HepG2 (cell line): Measurements from ENCODE around the gene IRX4. TPM values are rescaled to one million over a fixed set of nuclear protein-coding genes. Genes with fewer than 3 reads are reported as not detected.

Experiments used
- ATAC-seq: fragments of 200-7000 bp; cut with Tn5 transposase; 3 replicates; pipeline ENCODE4 v1.9.1; 2020; ENCODE audit warnings: mild to moderate bottlenecking, moderate library complexity
- BruUV-seq: library from RNA; stranded (reverse); fragments of 400-500 nt; replicated peaks from 2 replicates; lab custom pipeline; 2021; lab: Mats Ljungman, UMichigan
- CTCF ChIA-PET: fragments of 300-600 bp; formaldehyde crosslinking; extraction: SDS; loops from one replicate; lab custom pipeline; 2021; ENCODE audit warnings: low total read pairs, inconsistent platforms, low intra/inter-chr PET ratio; lab: Yijun Ruan, JAX
- POLR2A ChIA-PET: fragments of 350-600 bp; sonication (Branson Sonifier 250); formaldehyde crosslinking; loops from one replicate; lab custom pipeline; 2020; ENCODE audit warnings: antibody characterized with exemption, inconsistent platforms; lab: Yijun Ruan, JAX
- DNase-seq: peaks from one replicate; pipeline ENCODE4 v3.0.0-alpha.2; 2015; ENCODE audit warnings: low spot score
- FAIRE-seq: peaks from 3 replicates; lab custom pipeline; 2011; peaks lifted over from hg19 to GRCh38; lab: Jason Lieb, UNC
- H2AFZ ChIP-seq: one replicate; pipeline ENCODE4 v1.6.1; 2011; ENCODE audit warnings: low read length, inconsistent platforms
- H3K27ac ChIP-seq: fragments of 300-600 bp; 3 replicates; pipeline ENCODE4 v1.8.0; 2011; ENCODE audit warnings: mixed run types, mild to moderate bottlenecking, mixed read lengths, low read length, inconsistent platforms; ENCODE audit not compliant: insufficient read depth; ENCODE audit errors: extremely low read length
- H3K27me3 ChIP-seq, 2 experiments: fragments of 200-600 bp in 1 of 2; 2 replicates in 1 of 2; 3 replicates in 1 of 2; pipeline versions ENCODE4 v1.6.0 to v1.8.0; 2011; ENCODE audit warnings: low read length in 2 of 2, mild to moderate bottlenecking in 2 of 2, moderate library complexity in 2 of 2, inconsistent platforms in 1 of 2; ENCODE audit not compliant: insufficient read depth in 2 of 2, control insufficient read depth in 1 of 2
- H3K36me3 ChIP-seq, 2 experiments: fragments of 200-600 bp in 1 of 2; replicated peaks in 1 of 2; 2 replicates in 1 of 2; 3 replicates in 1 of 2; pipeline versions ENCODE4 v1.5.1 to v1.8.0; 2011; ENCODE audit warnings: low read length in 2 of 2, inconsistent platforms in 1 of 2; ENCODE audit not compliant: insufficient read depth in 2 of 2, control insufficient read depth in 1 of 2
- H3K4me1 ChIP-seq: 2 replicates; pipeline ENCODE4 v1.5.1; 2012; ENCODE audit warnings: low read length, inconsistent platforms; ENCODE audit not compliant: insufficient read depth
- H3K4me2 ChIP-seq: 2 replicates; pipeline ENCODE4 v1.6.0; 2011; ENCODE audit warnings: low read depth, low read length, inconsistent platforms
- H3K4me3 ChIP-seq, 3 experiments: fragments of 200-600 bp in 1 of 3; sonication (generic), shearing (Covaris generic) in 1 of 3; replicated peaks in 1 of 3; 2 replicates each; pipeline ENCODE4 v1.5.1; 2011 to 2016; ENCODE audit warnings: low read length in 3 of 3, inconsistent platforms in 2 of 3, low read depth in 2 of 3, mild to moderate bottlenecking in 2 of 3, control low read depth in 1 of 3, mixed read lengths in 1 of 3; ENCODE audit not compliant: insufficient read depth in 1 of 3
- H3K79me2 ChIP-seq: one replicate; pipeline ENCODE4 v1.6.1; 2011; ENCODE audit warnings: low read length, inconsistent platforms; ENCODE audit not compliant: insufficient read depth
- H3K9ac ChIP-seq: 2 replicates; pipeline ENCODE4 v1.6.0; 2011; ENCODE audit warnings: mild to moderate bottlenecking, low read depth, low read length, inconsistent platforms; ENCODE audit not compliant: insufficient read depth
- H3K9me3 ChIP-seq: 2 replicates; pipeline ENCODE4 v1.5.1; 2012; ENCODE audit warnings: mild to moderate bottlenecking, low read length
- H4K20me1 ChIP-seq: 2 replicates; pipeline ENCODE4 v1.6.0; 2011; ENCODE audit warnings: inconsistent platforms, mild to moderate bottlenecking, low read length, moderate library complexity; ENCODE audit not compliant: insufficient read depth
- MXD3 ChIP-seq: IDR thresholded peaks from 2 replicates; pipeline ENCODE4 v1.6.1; 2016; ENCODE audit warnings: mild to moderate bottlenecking, missing biosample characterization, missing genetic modification reagents
- SRSF1 ChIP-seq: fragments of 200-400 bp; formaldehyde crosslinking; optimal IDR thresholded peaks from 2 replicates; pipeline ENCODE3; 2017; ENCODE audit warnings: mild to moderate bottlenecking, low read depth, low read length, moderate library complexity
- ZNF251 ChIP-seq: sonication (generic); formaldehyde crosslinking; IDR thresholded peaks from 2 replicates; pipeline ENCODE4 v1.9.0; 2021; ENCODE audit warnings: mild to moderate bottlenecking, missing genetic modification reagents
- ZNF609 ChIP-seq: sonication (generic); formaldehyde crosslinking; IDR thresholded peaks from 2 replicates; pipeline ENCODE4 v1.4.0; 2020; ENCODE audit warnings: mild to moderate bottlenecking, missing genetic modification reagents, borderline replicate concordance
- ZNF646 ChIP-seq: sonication (generic); formaldehyde crosslinking; IDR thresholded peaks from 2 replicates; pipeline ENCODE4 v1.9.0; 2021; ENCODE audit warnings: mild to moderate bottlenecking, missing genetic modification reagents
- ZNF766 ChIP-seq: sonication (generic); formaldehyde crosslinking; IDR thresholded peaks from 2 replicates; pipeline ENCODE4 v1.5.0; 2020; ENCODE audit warnings: missing genetic modification reagents, borderline replicate concordance
- WGBS: methylation state at CpG from one replicate; pipeline ENCODE4 v1.1.6; 2017; ENCODE audit warnings: low lambda C conversion rate; 5-methylcytosine and 5-hydroxymethylcytosine counted together
- in situ Hi-C: cut with HindIII; loops from 2 replicates; pipeline ENCODE4 v1.10.0; 2017; ENCODE audit warnings: low pct_unique_long_range_greater_than_20kb; ENCODE audit not compliant: extremely low pct_ligation_motif_present
- intact Hi-C: fragments of 100-400 bp; cut with micrococcal nuclease; formaldehyde crosslinking; loops from one replicate; pipeline ENCODE4 v1.10.0; 2022; ENCODE audit not compliant: unreplicated experiment
- polyA plus RNA-seq, 8 experiments: library from polyadenylated mRNA; depleted of rRNA in 3 of 8; stranded (reverse) in 7 of 8; unstranded in 1 of 8; fragments of >200 nt; fragmentation: Illumina TruSeq in 4 of 8; extraction: Trizol in 4 of 8; gene quantifications; 2 replicates each; pipeline versions ENCODE4 v1.2.1 to v1.2.3, GENCODE V29; 2011 to 2016; ENCODE audit warnings: low read depth in 4 of 8, missing spikeins in 1 of 8, mixed read lengths in 1 of 8; ENCODE audit not compliant: insufficient read depth in 1 of 8
- total RNA-seq, 5 experiments: library from RNA; depleted of rRNA; stranded (reverse); fragments of >200 nt; fragmentation: Illumina TruSeq; extraction: Trizol; gene quantifications; 2 replicates each; pipeline ENCODE4 v1.2.3, GENCODE V29; 2016; ENCODE audit warnings: low read depth in 1 of 5
- TF ChIP-seq, protein P1 (sequence below): sonication (generic); formaldehyde crosslinking; IDR thresholded peaks from 2 replicates; pipeline ENCODE4 v1.4.0; 2020; ENCODE audit warnings: missing genetic modification reagents, borderline replicate concordance

The IRX4 gene
- total and polyA plus RNA-seq, 2 of the 13 experiments (the other 11 are each of a cell fraction or from before 2014, with no cell fraction given): not detected

GRCh38 chr5:1834721-1835429, 47.9 kb downstream of the IRX4 start (continued):
- no peak for TF ChIP-seq ZNF609

DNA sequence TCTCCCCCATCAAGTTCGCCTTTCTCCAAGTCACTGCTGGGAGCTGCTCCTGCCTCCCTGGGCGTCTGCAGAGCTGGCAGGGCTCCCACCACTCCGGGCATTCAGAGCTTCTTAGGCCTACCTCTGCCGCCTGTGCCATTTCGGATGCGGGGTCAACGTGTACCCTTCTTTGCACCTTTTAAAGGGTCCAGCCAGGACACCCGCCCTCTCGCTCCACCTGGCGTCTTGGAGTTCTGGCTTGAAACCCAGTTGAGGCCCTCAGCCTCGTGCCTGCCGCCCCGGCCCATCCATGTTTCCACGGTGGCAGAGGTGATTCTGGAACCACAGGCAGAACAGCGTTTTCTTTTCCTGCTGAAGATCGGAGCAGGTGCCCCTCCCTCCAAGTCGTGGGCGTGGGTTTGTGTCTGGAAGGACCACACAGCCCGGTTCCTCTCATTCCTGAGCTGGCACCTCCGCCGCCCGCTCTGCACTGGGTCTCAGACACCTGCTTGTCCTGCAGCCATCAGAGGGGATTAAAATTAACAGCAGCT, 48.6 kb downstream of the IRX4 start:
- no peaks in the 10 kb centered on the region for H3K79me2 ChIP-seq
- no peaks in the 10 kb centered on the region for H4K20me1 ChIP-seq
- no peak for FAIRE-seq
- DNase-seq: no peak
- in situ Hi-C loops: no loop called here
- no peak overlapping the region for H3K4me3 ChIP-seq
- intact Hi-C loops: no loop called here
- WGBS: 44% methylated on average over 12 of the region's 22 CpGs
- no TSS peak for BruUV-seq
- no peak overlapping the region for H3K4me2 ChIP-seq
- H2AFZ ChIP-seq: no peak overlapping the region
- no peaks in the 10 kb centered on the region for H3K36me3 ChIP-seq
- no peaks in the 10 kb centered on the region for H3K9me3 ChIP-seq
- no peak overlapping the region for H3K9ac ChIP-seq
- no peak overlapping the region for H3K27ac ChIP-seq
- ATAC-seq: no peak
- ChIA-PET POLR2A (no interaction called here), CTCF (no interaction called here)
- H3K27me3 ChIP-seq: peaks cover 4 to 52% of the 10 kb centered on the region in 2 experiments; a peak in 4 of 5 replicates
- peaks cover 19% of the 10 kb centered on the region for H3K4me1 ChIP-seq
- TF ChIP-seq ZNF646 (CRISPR knock-in tag) (no peak), ZNF766 (CRISPR knock-in tag) (no peak), SRSF1 (no peak), ZNF251 (CRISPR knock-in tag) (no peak), MXD3 (no peak)
- TF ChIP-seq, protein P1, sequence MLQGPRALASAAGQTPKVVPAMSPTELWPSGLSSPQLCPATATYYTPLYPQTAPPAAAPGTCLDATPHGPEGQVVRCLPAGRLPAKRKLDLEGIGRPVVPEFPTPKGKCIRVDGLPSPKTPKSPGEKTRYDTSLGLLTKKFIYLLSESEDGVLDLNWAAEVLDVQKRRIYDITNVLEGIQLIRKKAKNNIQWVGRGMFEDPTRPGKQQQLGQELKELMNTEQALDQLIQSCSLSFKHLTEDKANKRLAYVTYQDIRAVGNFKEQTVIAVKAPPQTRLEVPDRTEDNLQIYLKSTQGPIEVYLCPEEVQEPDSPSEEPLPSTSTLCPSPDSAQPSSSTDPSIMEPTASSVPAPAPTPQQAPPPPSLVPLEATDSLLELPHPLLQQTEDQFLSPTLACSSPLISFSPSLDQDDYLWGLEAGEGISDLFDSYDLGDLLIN (CRISPR knock-in tag): no peak
